ENCODE data around the gene ESPN.
"Not testable (repeated sequence)": the region's sequence is repeated elsewhere in the genome, so short reads cannot be mapped to it uniquely, and the experiment has no call there.

The ESPN gene

GRCh38 chr1:6450486-6450885 lies 25.9 kb downstream of the ESPN start:
- Mint-ChIP-seq H3K4me1 (peaks cover 33% of the 10 kb centered on the region), H3K27me3 (peaks cover 98% of the 10 kb centered on the region)
- H3K36me3 Mint-ChIP-seq, H3K27ac Mint-ChIP-seq, H3K9me3 Mint-ChIP-seq, H3K4me3 Mint-ChIP-seq, DNase-seq: not testable (repeated sequence)
- CTCF ChIA-PET, result interaction anchor here (1.1 to 3.9 kb wide), 3 partner anchors 12 to 38 kb away, joined by 3 to 13 read pairs (median 8); no protein-coding TSS in a partner anchor

GRCh38 chr1:6450943-6451373 lies 26.4 kb downstream of the ESPN start:
- peaks cover 98% of the 10 kb centered on the region for H3K27me3 Mint-ChIP-seq
- CTCF ChIA-PET, result interaction anchor here (1.6 to 3.9 kb wide), 2 partner anchors 13 to 38 kb away, joined by 8 to 13 read pairs; no protein-coding TSS in a partner anchor
- no peak for DNase-seq
- H3K9me3 Mint-ChIP-seq, result no peaks in the 10 kb centered on the region
- no peaks in the 10 kb centered on the region for H3K36me3 Mint-ChIP-seq
- no peak overlapping the region for H3K4me3 Mint-ChIP-seq
- no peak overlapping the region for H3K27ac Mint-ChIP-seq
- H3K4me1 Mint-ChIP-seq, result peaks cover 33% of the 10 kb centered on the region

- H3K9me3 Mint-ChIP-seq, H3K27ac Mint-ChIP-seq, DNase-seq, H3K4me3 Mint-ChIP-seq, H3K36me3 Mint-ChIP-seq: not testable (repeated sequence)
- Mint-ChIP-seq H3K27me3 (peaks cover 83% of the 10 kb centered on the region), H3K4me1 (peaks cover 30% of the 10 kb centered on the region)
- CTCF ChIA-PET, result interaction anchor here (0.7 to 1.6 kb wide), 7 partner anchors 8 to 35 kb away, joined by 3 to 6 read pairs (median 3); partner anchors contain the start of gene HES2
Measured at GRCh38 chr1:6453895-6454855, 29.6 kb downstream of the ESPN start.

- H3K36me3 Mint-ChIP-seq, result peaks cover 2% of the 10 kb centered on the region
- CTCF ChIA-PET, result interaction anchor here (1.1 to 1.6 kb wide), 6 partner anchors 7 to 36 kb away, joined by 3 to 6 read pairs (median 4); partner anchors contain the start of gene HES2
- peaks cover 31% of the 10 kb centered on the region for H3K4me1 Mint-ChIP-seq
- peaks cover 77% of the 10 kb centered on the region for H3K27me3 Mint-ChIP-seq
- H3K9me3 Mint-ChIP-seq, result no peaks in the 10 kb centered on the region
- H3K27ac Mint-ChIP-seq, result no peak overlapping the region
- H3K4me3 Mint-ChIP-seq, result no peak overlapping the region
- DNase-seq, result peak; percentile 60
Measured at GRCh38 chr1:6454856-6455751, 30.5 kb downstream of the ESPN start.

- DNase-seq, H3K9me3 Mint-ChIP-seq, H3K36me3 Mint-ChIP-seq, H3K4me3 Mint-ChIP-seq, H3K27ac Mint-ChIP-seq: not testable (repeated sequence)
- Mint-ChIP-seq H3K27me3 (peaks cover 69% of the 10 kb centered on the region), H3K4me1 (peaks cover 37% of the 10 kb centered on the region)
- CTCF ChIA-PET, result interaction anchor here (0.9 to 1.4 kb wide), 2 partner anchors 14 to 35 kb away, joined by 3 to 4 read pairs; no protein-coding TSS in a partner anchor
Measured at GRCh38 chr1:6455752-6456520, 31.4 kb downstream of the ESPN start.

- Mint-ChIP-seq H3K9me3 (no peaks in the 10 kb centered on the region), H3K27ac (no peak overlapping the region), H3K36me3 (peaks cover 19% of the 10 kb centered on the region), H3K4me3 (no peak overlapping the region), H3K27me3 (peaks cover 59% of the 10 kb centered on the region), H3K4me1 (peaks cover 47% of the 10 kb centered on the region)
- no peak for DNase-seq
- CTCF ChIA-PET, result interaction anchor here (0.9 kb wide), 1 partner anchor 34 kb away, joined by 3 read pairs; no protein-coding TSS in a partner anchor
Measured at GRCh38 chr1:6456800-6457466, 32.4 kb downstream of the ESPN start.

GRCh38 chr1:6459850-6460265 lies 35.3 kb downstream of the ESPN start:
- H3K4me1 Mint-ChIP-seq, result peaks cover 63% of the 10 kb centered on the region
- H3K9me3 Mint-ChIP-seq, result no peaks in the 10 kb centered on the region
- CTCF ChIA-PET, result interaction anchor here (0.9 to 2.3 kb wide), 5 partner anchors 13 to 37 kb away, joined by 4 to 12 read pairs (median 5); no protein-coding TSS in a partner anchor
- peak overlapping the region; percentile 97 for H3K27ac Mint-ChIP-seq
- H3K36me3 Mint-ChIP-seq, result peaks cover 41% of the 10 kb centered on the region
- H3K27me3 Mint-ChIP-seq, result peaks cover 31% of the 10 kb centered on the region
- H3K4me3 Mint-ChIP-seq, result peak overlapping the region; percentile 89
- DNase-seq, result peak; percentile 79

- CTCF ChIA-PET, result interaction anchor here (0.9 to 2.3 kb wide), 5 partner anchors 12 to 37 kb away, joined by 4 to 12 read pairs (median 5); no protein-coding TSS in a partner anchor
Measured at GRCh38 chr1:6460301-6461050, 35.9 kb downstream of the ESPN start.

GRCh38 chr1:6461051-6461530 lies 36.5 kb downstream of the ESPN start:
- no peak for DNase-seq
- no peaks in the 10 kb centered on the region for H3K9me3 Mint-ChIP-seq
- H3K36me3 Mint-ChIP-seq, result peaks cover 41% of the 10 kb centered on the region
- H3K27me3 Mint-ChIP-seq, result peaks cover 18% of the 10 kb centered on the region
- CTCF ChIA-PET, result interaction anchor here (0.6 to 2.3 kb wide), 4 partner anchors 9 to 38 kb away, joined by 3 to 12 read pairs (median 6); no protein-coding TSS in a partner anchor
- H3K4me3 Mint-ChIP-seq, result peak overlapping the region; percentile 89
- peaks cover 63% of the 10 kb centered on the region for H3K4me1 Mint-ChIP-seq
- H3K27ac Mint-ChIP-seq, result peak overlapping the region; percentile 97

More at GRCh38 chr1:6460301-6461050, 35.9 kb downstream of the ESPN start:
- peak overlapping the region; percentile 89 for H3K4me3 Mint-ChIP-seq
- no peaks in the 10 kb centered on the region for H3K9me3 Mint-ChIP-seq
- peak overlapping the region; percentile 97 for H3K27ac Mint-ChIP-seq
- DNase-seq, result peak; percentile 93
- peaks cover 25% of the 10 kb centered on the region for H3K27me3 Mint-ChIP-seq
- H3K36me3 Mint-ChIP-seq, result peaks cover 41% of the 10 kb centered on the region
- peaks cover 66% of the 10 kb centered on the region for H3K4me1 Mint-ChIP-seq

GRCh38 chr1:6461538-6462411 lies 37.2 kb downstream of the ESPN start:
- H3K9me3 Mint-ChIP-seq, result no peaks in the 10 kb centered on the region
- peaks cover 65% of the 10 kb centered on the region for H3K4me1 Mint-ChIP-seq
- H3K36me3 Mint-ChIP-seq, result peaks cover 41% of the 10 kb centered on the region
- peak overlapping the region; percentile 63 for H3K4me3 Mint-ChIP-seq
- H3K27ac Mint-ChIP-seq, result peak overlapping the region; percentile 81
- H3K27me3 Mint-ChIP-seq, result peaks cover 12% of the 10 kb centered on the region
- CTCF ChIA-PET, result interaction anchor here (0.6 to 1.1 kb wide), 3 partner anchors 8 to 16 kb away, joined by 3 read pairs; no protein-coding TSS in a partner anchor
- DNase-seq, result no peak

Data from activated naive CD4-positive, alpha-beta T cell treated with anti-CD3 and anti-CD28 coated beads, Interleukin-2, amount 10 ng/mL, durations not matched to agents 7 days and 5 days (primary cell).